ENCODE results near the gene HBM.
"Not testable (repeated sequence)": the region's sequence is repeated elsewhere in the genome, so short reads cannot be mapped to it uniquely, and the experiment has no call there.

Gene HBM

GRCh38 chr16:170788-171187 lies 5.0 kb downstream of the HBM start:
- DNase-seq = no peak

GRCh38 chr16:172374-172941 lies 6.7 kb downstream of the HBM start, which contains the start of gene HBA2:
Gene HBA2, plus strand, starts transcription at chr16:172876. Its CDS starts 37 bp downstream, at chr16:172913.
- not testable (repeated sequence) for DNase-seq

GRCh38 chr16:173211-173854 lies 7.6 kb downstream of the HBM start:
- not testable (repeated sequence) for DNase-seq

- DNase-seq = not testable (repeated sequence)
These were observed 8.4 kb downstream of the HBM start for GRCh38 chr16:173928-174769.

- DNase-seq = no peak
These were observed 9.5 kb downstream of the HBM start for GRCh38 chr16:175011-175949.

- not testable (repeated sequence) for DNase-seq
These were observed 10.2 kb downstream of the HBM start for GRCh38 chr16:176006-176405.

GRCh38 chr16:176477-177382 lies 11.0 kb downstream of the HBM start, which contains the start of gene HBA1:
Gene HBA1, plus strand, starts transcription at chr16:176680. Its CDS starts 37 bp downstream, at chr16:176717.
- DNase-seq = not testable (repeated sequence)

GRCh38 chr16:177394-177822 lies 11.6 kb downstream of the HBM start:
- no peak for DNase-seq

- no peak for DNase-seq
These were observed 12.3 kb downstream of the HBM start for GRCh38 chr16:177981-178667.

- no peak for DNase-seq
These were observed 12.9 kb downstream of the HBM start for GRCh38 chr16:178668-179015.

- no peak for DNase-seq
These were observed 13.7 kb downstream of the HBM start for GRCh38 chr16:179211-180092.

GRCh38 chr16:180101-180675 lies 14.4 kb downstream of the HBM start, which contains the start of gene HBQ1:
Gene HBQ1, plus strand, starts transcription at chr16:180459. Its CDS starts 28 bp downstream, at chr16:180487.
- peak in 3 of 6 experiments; percentile 22 to 51 (median 24) for DNase-seq

- DNase-seq = peak in 5 of 6 experiments; percentile 60 to 89 (median 78)
These were observed 15.1 kb downstream of the HBM start for GRCh38 chr16:180681-181564.

GRCh38 chr16:181565-182021 lies 15.8 kb downstream of the HBM start:
- DNase-seq = peak in 2 of 6 experiments; percentile 40 to 84

GRCh38 chr16:183005-183404 lies 17.2 kb downstream of the HBM start:
- DNase-seq = no peak

- DNase-seq = no peak
These were observed 19.4 kb downstream of the HBM start for GRCh38 chr16:185213-185612.

- DNase-seq = no peak
These were observed 19.9 kb downstream of the HBM start for GRCh38 chr16:185691-186090.

GRCh38 chr16:187330-187729 lies 21.6 kb downstream of the HBM start:
- no peak for DNase-seq

All from stimulated activated naive CD4-positive, alpha-beta T cell (primary cell).